HUES6 (cell line): ENCODE results near the gene MEIS3.
"Not testable (repeated sequence)": the region's sequence is repeated elsewhere in the genome, so short reads cannot be mapped to it uniquely, and the experiment has no call there.

Experiments
- H3K27ac ChIP-seq: 2 replicates; pipeline ENCODE4 v1.7.0; 2013; ENCODE audit warnings: low read depth, mild to moderate bottlenecking, low read length, inconsistent platforms
- H3K27me3 ChIP-seq: 2 replicates; pipeline ENCODE4 v1.6.1; 2013; ENCODE audit warnings: low read length; ENCODE audit not compliant: control insufficient read depth, insufficient read depth
- H3K36me3 ChIP-seq: 2 replicates; pipeline ENCODE4 v1.6.1; 2013; ENCODE audit warnings: low read length; ENCODE audit not compliant: control insufficient read depth, insufficient read depth
- H3K4me1 ChIP-seq: 2 replicates; pipeline ENCODE4 v1.6.1; 2013; ENCODE audit warnings: low read length; ENCODE audit not compliant: control insufficient read depth, insufficient read depth
- H3K4me3 ChIP-seq: 2 replicates; pipeline ENCODE4 v1.5.1; 2013; ENCODE audit warnings: low read depth, low read length
- H3K9ac ChIP-seq: one replicate; pipeline ENCODE4 v1.6.1; 2013; ENCODE audit warnings: mild to moderate bottlenecking, low read length
- H3K9me3 ChIP-seq: 2 replicates; pipeline ENCODE4 v1.6.1; 2013; ENCODE audit warnings: low read depth, low read length; ENCODE audit not compliant: control insufficient read depth, insufficient read depth

Gene MEIS3

DNA sequence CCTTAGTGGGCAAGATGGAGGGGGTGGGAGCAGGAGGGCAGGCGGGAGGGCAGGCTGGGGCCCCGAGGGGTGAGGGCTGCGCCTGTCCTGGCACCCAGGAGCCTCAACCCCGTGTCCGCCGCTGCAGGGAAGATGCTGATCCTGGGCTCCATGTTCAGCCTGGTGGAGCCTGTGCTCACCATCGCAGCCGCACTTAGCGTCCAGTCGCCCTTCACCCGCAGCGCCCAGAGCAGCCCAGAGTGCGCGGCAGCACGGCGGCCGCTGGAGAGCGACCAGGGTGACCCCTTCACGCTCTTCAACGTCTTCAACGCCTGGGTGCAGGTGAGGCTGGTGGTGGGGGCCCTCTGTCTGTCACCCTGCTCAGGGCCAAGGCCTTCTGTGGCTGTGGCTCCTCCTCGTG, 46.7 kb downstream of the MEIS3 start:
- no peak overlapping the region for H3K4me3 ChIP-seq
- H3K9me3 ChIP-seq = no peaks in the 10 kb centered on the region
- no peaks in the 10 kb centered on the region for H3K4me1 ChIP-seq
- H3K27ac ChIP-seq = no peak overlapping the region
- no peak overlapping the region for H3K9ac ChIP-seq
- no peaks in the 10 kb centered on the region for H3K27me3 ChIP-seq
- peaks cover 92% of the 10 kb centered on the region for H3K36me3 ChIP-seq

GRCh38 chr19:47371261-47371660, 48.1 kb downstream of the MEIS3 start:
- Histone ChIP-seq H3K36me3 (peaks cover 90% of the 10 kb centered on the region), H3K9ac (no peak overlapping the region), H3K27me3 (no peaks in the 10 kb centered on the region), H3K27ac (no peak overlapping the region), H3K9me3 (no peaks in the 10 kb centered on the region), H3K4me1 (no peaks in the 10 kb centered on the region), H3K4me3 (no peak overlapping the region)

- Histone ChIP-seq H3K4me3 (no peak overlapping the region), H3K4me1 (no peaks in the 10 kb centered on the region), H3K27me3 (no peaks in the 10 kb centered on the region), H3K9me3 (no peaks in the 10 kb centered on the region), H3K9ac (peak overlapping the region; percentile 20), H3K27ac (no peak overlapping the region), H3K36me3 (peaks cover 86% of the 10 kb centered on the region)
Measured at GRCh38 chr19:47370045-47370611, 49.2 kb downstream of the MEIS3 start.

DNA sequence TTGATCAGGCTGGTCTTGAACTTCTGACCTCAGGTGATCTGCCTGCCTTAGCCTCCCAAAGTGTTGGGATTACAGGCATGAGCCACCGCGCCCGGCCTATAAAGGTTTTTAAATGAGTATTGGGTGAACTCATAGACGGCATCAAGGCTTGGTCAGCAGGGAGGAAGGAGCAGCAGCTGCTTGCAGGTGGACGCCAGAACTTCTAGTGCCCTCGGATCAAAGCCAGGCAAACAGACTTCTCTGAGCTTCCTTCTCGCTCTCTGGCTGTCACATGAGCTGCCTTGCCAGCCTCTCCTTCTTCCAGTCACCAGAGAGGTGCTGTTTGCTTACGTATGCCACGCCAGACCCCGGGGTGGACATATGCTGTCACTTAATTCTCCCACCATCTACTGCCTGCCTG, 53.9 kb downstream of the MEIS3 start:
- H3K4me1 ChIP-seq = not testable (repeated sequence)
- H3K36me3 ChIP-seq = peaks cover 85% of the 10 kb centered on the region

DNA sequence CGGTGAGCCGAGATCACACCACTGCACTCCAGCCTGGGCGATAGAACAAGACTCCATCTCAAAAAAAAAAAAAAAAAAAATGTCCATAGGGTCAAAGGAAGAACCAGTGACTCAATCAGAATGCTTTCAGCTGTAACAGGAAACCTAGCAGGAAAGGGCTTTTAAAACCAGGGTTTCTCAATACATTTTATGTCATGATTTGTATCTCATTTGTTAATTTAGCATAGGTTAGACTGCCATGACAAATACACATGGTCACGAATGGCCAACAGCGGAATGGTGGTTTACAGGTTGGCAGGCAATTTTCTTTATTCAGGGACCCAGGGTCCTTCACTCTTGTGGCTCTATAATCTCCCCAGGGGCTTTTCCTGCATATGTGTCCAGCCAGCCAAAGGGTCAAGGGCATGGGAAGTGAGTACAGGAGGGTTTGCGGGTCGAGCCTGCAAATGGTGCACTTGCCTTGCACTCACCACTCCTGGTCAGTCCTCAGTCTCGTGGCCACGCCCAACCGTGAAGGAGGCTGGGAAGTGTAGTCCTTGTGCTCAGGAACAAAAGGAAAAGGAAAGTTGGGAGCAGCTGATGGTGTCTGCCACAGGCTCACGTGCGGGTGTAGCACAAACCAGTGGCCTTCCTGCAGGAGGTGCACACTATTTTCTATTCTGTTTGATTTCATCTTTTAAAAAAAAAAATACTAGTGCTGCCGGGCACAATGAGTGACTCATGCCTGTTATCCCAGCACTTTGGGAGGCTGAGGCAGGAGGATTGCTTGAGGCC, 55.4 kb downstream of the MEIS3 start:
- H3K27me3 ChIP-seq = no peaks in the 10 kb centered on the region
- no peaks in the 10 kb centered on the region for H3K9me3 ChIP-seq
- H3K27ac ChIP-seq = no peak overlapping the region
- H3K4me1 ChIP-seq = no peaks in the 10 kb centered on the region
- H3K9ac ChIP-seq = no peak overlapping the region
- peaks cover 85% of the 10 kb centered on the region for H3K36me3 ChIP-seq
- H3K4me3 ChIP-seq = no peak overlapping the region

More for the DNA sequence above, 53.9 kb downstream of the MEIS3 start:
- H3K9me3 ChIP-seq, H3K27me3 ChIP-seq, H3K4me3 ChIP-seq, H3K27ac ChIP-seq, H3K9ac ChIP-seq: not testable (repeated sequence)

GRCh38 chr19:47362321-47362720, 57.0 kb downstream of the MEIS3 start:
- no peaks in the 10 kb centered on the region for H3K9me3 ChIP-seq
- H3K9ac ChIP-seq = no peak overlapping the region
- H3K27me3 ChIP-seq = no peaks in the 10 kb centered on the region
- H3K4me3 ChIP-seq = no peak overlapping the region
- no peak overlapping the region for H3K27ac ChIP-seq
- peaks cover 94% of the 10 kb centered on the region for H3K36me3 ChIP-seq
- no peaks in the 10 kb centered on the region for H3K4me1 ChIP-seq

GRCh38 chr19:47358936-47359335, 60.4 kb downstream of the MEIS3 start:
- Histone ChIP-seq H3K27ac (0 out of 2 replicates have a peak overlapping the region, but pooled peaks have one; percentile 23), H3K9ac (no peak overlapping the region), H3K27me3 (no peaks in the 10 kb centered on the region), H3K4me3 (no peak overlapping the region), H3K36me3 (peaks cover 97% of the 10 kb centered on the region), H3K4me1 (no peaks in the 10 kb centered on the region), H3K9me3 (no peaks in the 10 kb centered on the region)

DNA sequence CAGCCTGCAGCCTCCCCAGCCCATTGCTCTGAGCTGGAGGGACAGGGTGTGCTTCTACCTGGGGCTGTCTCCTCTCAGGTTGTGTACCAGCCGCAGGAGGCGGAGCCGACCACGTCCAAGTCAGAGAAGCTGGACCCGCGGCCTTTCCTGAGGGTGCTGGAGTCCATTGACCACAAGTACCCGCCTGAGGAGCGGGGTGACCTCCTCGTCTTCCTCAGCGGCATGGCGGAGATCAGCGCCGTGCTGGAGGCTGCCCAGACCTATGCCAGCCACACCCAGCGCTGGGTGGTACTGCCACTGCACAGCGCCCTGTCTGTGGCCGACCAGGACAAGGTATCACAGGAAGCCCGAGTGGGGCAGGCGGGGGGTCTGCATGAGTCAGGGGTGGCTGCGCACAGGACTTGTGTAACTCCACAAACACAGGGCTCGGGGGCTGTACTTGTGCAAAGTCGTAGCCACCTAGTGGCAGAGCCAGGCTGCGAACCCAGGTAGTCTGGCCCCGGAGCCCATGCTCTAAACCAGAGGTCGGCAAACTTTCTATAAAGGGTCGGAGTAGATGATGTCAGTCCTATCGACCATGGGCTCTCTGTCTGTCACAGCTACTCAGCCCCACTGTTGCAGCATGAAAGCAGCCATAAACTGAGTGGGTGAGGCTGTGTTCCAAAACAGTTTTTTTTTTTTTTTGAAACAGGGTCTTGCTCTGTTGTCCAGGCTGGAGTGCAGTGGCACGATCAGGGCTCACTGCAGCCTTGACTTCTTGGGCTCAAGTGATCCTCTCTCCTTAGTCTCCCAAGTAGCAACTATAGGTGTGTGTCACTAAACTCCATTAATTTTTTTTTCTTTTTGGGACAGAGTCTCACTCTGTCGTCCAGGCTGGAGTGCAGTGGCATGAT, 61.3 kb downstream of the MEIS3 start:
- Histone ChIP-seq H3K9ac (no peak overlapping the region), H3K4me3 (no peak overlapping the region), H3K36me3 (peaks cover 98% of the 10 kb centered on the region), H3K27ac (no peak overlapping the region), H3K9me3 (no peaks in the 10 kb centered on the region), H3K4me1 (no peaks in the 10 kb centered on the region), H3K27me3 (no peaks in the 10 kb centered on the region)

- Histone ChIP-seq H3K4me3 (no peak overlapping the region), H3K4me1 (0 out of 2 replicates have a peak, but pooled peaks cover under 1% of the 10 kb centered on the region), H3K9ac (no peak overlapping the region), H3K27ac (no peak overlapping the region), H3K36me3 (peaks cover 98% of the 10 kb centered on the region), H3K9me3 (no peaks in the 10 kb centered on the region), H3K27me3 (no peaks in the 10 kb centered on the region)
Measured at GRCh38 chr19:47356900-47357299, 62.4 kb downstream of the MEIS3 start.

- H3K27ac ChIP-seq = no peak overlapping the region
- H3K36me3 ChIP-seq = peaks cover 65% of the 10 kb centered on the region
Measured at GRCh38 chr19:47353307-47353712, 66.0 kb downstream of the MEIS3 start.

More at GRCh38 chr19:47353307-47353712, 66.0 kb downstream of the MEIS3 start:
- H3K27me3 ChIP-seq = no peaks in the 10 kb centered on the region; the same call in 1 of the 2 replicates
- peaks cover 12% of the 10 kb centered on the region; the same call in 1 of the 2 replicates for H3K4me1 ChIP-seq
- no peak overlapping the region for H3K4me3 ChIP-seq
- no peak overlapping the region for H3K9ac ChIP-seq
- H3K9me3 ChIP-seq = no peaks in the 10 kb centered on the region
